Measurements from ENCODE around the gene GLTPD2. TPM values are rescaled to one million over a fixed set of nuclear protein-coding genes. Genes with fewer than 3 reads are reported as not detected.

GLTPD2 gene
- total RNA-seq, 2 donors from 2014 or later = not detected

- peaks cover 0 to 11% of the 10 kb centered on the region in 2 donors for H3K27me3 ChIP-seq
- ATAC-seq (peak; percentile 89), DNase-seq (peak; percentile 84 to 89 (median 86))
- H3K4me1 ChIP-seq = peaks cover 48% of the 10 kb centered on the region
- TF ChIP-seq POLR2A (IDR thresholded peaks at IDR 0.05) = peak; percentile 85 to 94 (median 91)
- peak; percentile 64 to 97 (median 89) for TF ChIP-seq CTCF (IDR thresholded peaks at IDR 0.05)
- WGBS, 2 donors = 0% methylated on average over 18 to 74 of the region's 91 CpGs
- no peaks in the 10 kb centered on the region for H3K36me3 ChIP-seq (replicated peaks in 1 of 2; ENCODE audit: insufficient read depth in 1 of 2, low read depth in 2 of 2)
- peak overlapping the region; percentile 91 to 100 (median 94) for H3K27ac ChIP-seq
- H3K4me3 ChIP-seq = peak overlapping the region; percentile 31 to 59
- no peaks in the 10 kb centered on the region for H3K9me3 ChIP-seq
- intact Hi-C loops (cut with DNase I) = loop anchor here (5.0 kb wide), 2 partner anchors 58 to 97 kb away; partner anchors contain the start of gene MED11
These were observed 1.4 kb downstream of the GLTPD2 start for GRCh38 chr17:4789951-4790704.

GRCh38 chr17:4790705-4791088, 1.9 kb downstream of the GLTPD2 start:
- intact Hi-C loops (cut with DNase I) = no loop called here
- H3K4me3 ChIP-seq = no peak overlapping the region
- peak overlapping the region; percentile 91 to 100 (median 94) for H3K27ac ChIP-seq
- 35% methylated on average over 7 of the region's 7 CpGs for WGBS, 2 donors
- TF ChIP-seq POLR2A (IDR thresholded peaks at IDR 0.05) = no peak
- TF ChIP-seq CTCF (IDR thresholded peaks at IDR 0.05) = no peak
- H3K9me3 ChIP-seq = no peaks in the 10 kb centered on the region
- DNase-seq (no peak), ATAC-seq (no peak)
- peaks cover 43% of the 10 kb centered on the region for H3K4me1 ChIP-seq
- peaks cover 0 to 5% of the 10 kb centered on the region in 2 donors for H3K27me3 ChIP-seq
- no peaks in the 10 kb centered on the region for H3K36me3 ChIP-seq (replicated peaks in 1 of 2; ENCODE audit: insufficient read depth in 1 of 2, low read depth in 2 of 2)

GRCh38 chr17:4795168-4795567, 6.4 kb downstream of the GLTPD2 start:
- no peak overlapping the region for H3K4me3 ChIP-seq
- no peak for ATAC-seq
- peaks cover 14% of the 10 kb centered on the region for H3K4me1 ChIP-seq
- TF ChIP-seq CTCF (IDR thresholded peaks at IDR 0.05) (no peak), POLR2A (IDR thresholded peaks at IDR 0.05) (no peak)
- H3K9me3 ChIP-seq = no peaks in the 10 kb centered on the region
- no peaks in the 10 kb centered on the region for H3K27me3 ChIP-seq
- WGBS, 2 donors = 86 to 91% methylated on average over 1 of the region's 1 CpG
- intact Hi-C loops (cut with DNase I) = no loop called here
- no peak overlapping the region for H3K27ac ChIP-seq
- peaks cover 0 to 2% of the 10 kb centered on the region in 2 donors for H3K36me3 ChIP-seq (replicated peaks in 1 of 2; ENCODE audit: insufficient read depth in 1 of 2, low read depth in 2 of 2)
- DNase-seq = no peak

GRCh38 chr17:4796552-4796920, 7.8 kb downstream of the GLTPD2 start:
- Histone ChIP-seq H3K9me3 (no peaks in the 10 kb centered on the region), H3K27me3 (no peaks in the 10 kb centered on the region), H3K4me1 (peaks cover 10% of the 10 kb centered on the region), H3K27ac (peak overlapping the region; percentile 51 to 73 (median 62)), H3K36me3 (replicated peaks in 1 of 2; ENCODE audit: insufficient read depth in 1 of 2, low read depth in 2 of 2) (peaks cover 0 to 2% of the 10 kb centered on the region in 2 donors), H3K4me3 (peak overlapping the region; percentile 74 to 91)
- intact Hi-C loops (cut with DNase I) = no loop called here
- ATAC-seq = no peak
- WGBS, 2 donors = 0 to 1% methylated on average over 7 of the region's 7 CpGs
- DNase-seq = no peak
- TF ChIP-seq POLR2A (IDR thresholded peaks at IDR 0.05) (no peak), CTCF (IDR thresholded peaks at IDR 0.05) (no peak)

Data from body of pancreas (tissue), 4 donors.